ENCODE measurements around the gene VWA7.
A peak's percentile ranks its signal among the peaks of the same experiment; 100 is the strongest.

VWA7 gene

DNA sequence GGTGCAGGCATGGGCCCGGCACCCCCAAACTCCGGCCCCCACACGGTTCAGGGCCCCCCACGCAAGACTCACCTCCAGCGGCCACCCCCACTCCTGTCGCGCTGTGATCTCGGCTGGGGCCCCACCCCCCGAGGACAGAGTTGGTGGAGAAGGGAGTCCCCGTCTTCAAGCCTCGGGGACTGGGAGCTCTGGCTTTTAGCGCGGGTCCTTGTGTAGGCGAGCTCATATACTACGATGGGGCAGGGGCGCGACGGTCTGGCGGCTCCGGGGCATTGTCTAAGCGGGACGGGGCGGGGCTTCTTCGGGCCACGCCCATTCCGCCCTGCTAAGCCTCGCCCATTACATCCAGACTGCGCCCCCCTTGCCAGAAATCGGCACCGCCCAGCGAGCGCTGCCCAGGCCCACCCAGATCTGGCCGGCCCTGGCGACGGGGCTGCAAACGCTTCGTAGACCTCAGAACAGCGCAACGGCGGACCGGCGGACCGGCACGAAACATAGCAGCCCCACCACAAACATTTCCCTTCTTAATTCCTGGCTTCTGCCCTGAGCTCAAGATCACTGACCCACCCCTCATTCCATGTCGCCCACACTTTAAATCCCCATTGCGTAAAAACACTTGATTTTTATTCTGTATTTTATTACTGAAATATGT is 47.0 kb downstream of the VWA7 start:
- DNase-seq (ENCODE audit: low read depth, low spot score): peak; percentile 99

GRCh38 chr6:31729515-31729978 is 47.6 kb downstream of the VWA7 start:
- peak; percentile 95 for DNase-seq (ENCODE audit: low read depth, low spot score)

- no peak for DNase-seq (ENCODE audit: low read depth, low spot score)
Measured at GRCh38 chr6:31728767-31729514, 48.2 kb downstream of the VWA7 start, which contains the start of gene DDAH2. DDAH2 (minus strand) TSS chr6:31729299; CDS start chr6:31729161, 138 bp downstream.

- DNase-seq (ENCODE audit: low read depth, low spot score): no peak
Measured at GRCh38 chr6:31727717-31728671, 49.1 kb downstream of the VWA7 start.

DNA sequence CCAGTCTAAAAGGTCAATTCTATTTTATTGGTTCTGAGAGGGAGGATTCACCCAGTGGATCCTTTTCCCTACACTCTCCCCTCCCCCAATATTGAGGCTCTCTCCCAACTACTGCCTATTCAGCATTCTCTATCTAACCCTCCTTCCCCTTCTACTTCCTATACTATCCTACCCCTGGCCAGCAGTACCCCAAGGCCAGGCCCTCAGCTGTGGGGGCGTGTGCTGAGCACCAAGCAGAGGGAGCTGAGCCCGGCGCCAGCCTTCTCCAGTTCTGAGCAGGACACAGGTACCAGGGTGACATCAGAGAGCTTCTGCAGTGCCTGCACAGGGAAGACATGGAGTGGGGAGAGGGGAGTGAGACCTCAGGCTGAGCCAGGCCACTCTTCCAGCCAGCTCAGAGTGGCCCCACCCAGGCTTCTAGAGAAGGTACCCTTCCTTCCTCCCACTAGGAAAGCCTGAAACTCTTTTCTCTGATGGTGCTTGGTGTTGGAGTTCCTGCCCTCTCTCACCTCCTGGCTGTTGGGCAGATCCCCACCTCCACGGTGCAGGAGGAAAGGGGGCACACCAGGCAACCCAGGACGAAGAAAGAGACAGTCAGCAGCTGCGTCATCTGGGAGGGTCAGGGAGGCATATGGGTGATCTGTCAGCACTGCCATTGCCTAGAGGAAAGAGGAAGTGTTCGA is 50.0 kb downstream of the VWA7 start:
- DNase-seq (ENCODE audit: low read depth, low spot score): no peak

DNA sequence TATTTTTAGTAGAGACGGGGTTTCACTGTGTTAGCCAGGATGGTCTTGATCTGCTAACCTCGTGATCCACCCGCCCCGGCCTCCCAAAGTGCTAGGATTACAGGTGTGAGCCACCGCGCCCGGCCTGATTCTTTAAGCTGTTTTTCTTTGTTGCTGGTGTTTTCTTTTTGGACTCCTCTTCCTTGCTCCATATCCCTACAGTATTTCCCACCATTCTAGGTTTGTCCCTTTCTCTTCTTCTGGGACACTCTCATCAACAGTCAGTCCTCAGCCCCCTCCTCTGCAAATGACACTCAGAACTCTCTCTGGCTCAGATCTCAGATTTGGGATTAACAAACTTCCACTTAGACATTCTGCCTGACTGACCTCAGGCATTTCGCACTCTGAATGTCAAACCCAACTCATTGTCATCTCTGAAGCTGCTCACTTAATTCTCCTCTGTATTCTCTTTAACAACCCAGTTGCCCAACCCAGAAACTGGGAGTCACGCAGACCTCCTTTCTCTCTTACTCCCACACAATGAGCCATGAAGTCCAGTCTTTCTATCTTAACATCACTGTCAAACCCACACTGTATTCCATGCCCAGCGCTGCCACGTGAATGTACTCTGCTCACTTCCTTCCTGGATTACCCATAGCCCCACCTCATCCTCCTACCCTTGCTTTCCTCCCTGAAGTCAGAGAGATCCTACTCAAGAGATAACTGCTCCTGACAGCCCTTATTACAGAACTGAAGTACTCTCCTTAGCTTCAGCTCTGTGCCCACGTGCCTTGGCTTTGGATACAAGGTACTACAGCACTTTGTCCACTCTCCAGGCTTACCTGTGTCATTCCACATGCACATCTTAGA is 51.4 kb downstream of the VWA7 start:
- no peak for DNase-seq (ENCODE audit: low read depth, low spot score)

DNA sequence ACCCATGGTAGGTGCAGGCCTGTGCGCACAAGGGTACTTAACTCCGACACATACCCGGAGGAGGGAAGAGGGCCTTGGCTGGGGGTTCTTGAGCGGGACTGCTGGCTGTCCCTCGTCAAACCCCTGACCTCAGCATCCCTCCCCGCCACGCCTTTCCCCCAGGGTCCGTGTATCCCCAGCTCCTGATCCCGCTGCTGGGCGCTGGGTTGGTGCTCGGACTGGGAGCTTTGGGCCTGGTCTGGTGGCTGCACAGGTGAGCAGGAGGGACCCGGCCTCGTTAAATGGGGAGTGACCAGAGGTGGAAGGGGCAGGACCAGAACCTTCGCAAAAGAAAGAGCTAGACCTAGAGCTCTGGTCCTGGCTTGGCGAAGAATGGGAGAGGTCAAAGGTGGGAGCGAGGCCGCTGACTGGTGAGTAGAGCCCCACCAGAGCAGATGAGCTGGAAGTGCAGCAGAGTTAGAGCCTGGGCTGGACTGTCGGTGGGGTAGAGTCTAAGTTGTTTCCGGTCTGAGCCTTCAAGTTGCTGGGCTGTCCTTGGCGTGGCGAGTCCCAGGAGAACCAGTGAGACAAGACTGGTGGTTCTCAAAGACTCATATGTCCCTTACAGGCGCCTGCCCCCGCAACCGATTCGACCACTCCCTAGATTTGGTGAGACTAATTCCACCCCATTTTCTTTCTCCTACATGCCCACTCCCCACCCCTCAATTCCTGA is 53.0 kb downstream of the VWA7 start:
- no peak for DNase-seq (ENCODE audit: low read depth, low spot score)

DNA sequence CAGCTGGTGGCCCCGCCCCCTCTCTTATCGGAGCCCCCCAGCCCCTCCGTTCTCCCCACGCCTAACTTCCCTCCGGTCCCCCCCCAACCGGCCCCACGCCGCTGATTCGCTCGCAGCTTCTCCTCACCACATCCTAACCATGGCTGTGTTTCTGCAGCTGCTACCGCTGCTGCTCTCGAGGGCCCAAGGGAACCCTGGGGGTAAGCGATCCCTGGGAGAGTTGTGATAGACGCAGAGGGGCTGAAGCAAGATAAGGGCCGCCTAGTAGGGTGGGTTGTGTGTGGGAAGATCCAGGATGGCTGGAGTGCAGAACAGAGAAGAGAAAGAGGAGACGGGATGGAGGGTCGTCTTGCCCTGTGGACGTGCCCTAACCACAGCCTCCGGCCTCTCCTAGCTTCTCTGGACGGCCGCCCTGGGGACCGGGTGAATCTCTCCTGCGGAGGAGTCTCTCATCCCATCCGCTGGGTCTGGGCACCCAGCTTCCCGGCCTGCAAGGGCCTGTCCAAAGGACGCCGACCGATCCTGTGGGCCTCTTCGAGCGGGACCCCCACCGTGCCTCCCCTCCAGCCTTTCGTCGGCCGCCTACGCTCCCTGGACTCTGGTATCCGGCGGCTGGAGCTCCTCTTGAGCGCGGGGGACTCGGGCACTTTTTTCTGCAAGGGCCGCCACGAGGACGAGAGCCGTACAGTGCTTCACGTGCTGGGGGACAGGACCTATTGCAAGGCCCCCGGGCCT is 53.7 kb downstream of the VWA7 start, which contains the start of gene MPIG6B:
TSS of gene MPIG6B (plus strand) at position 129 of the 735 bp plus-strand sequence. CDS start at position 140, 11 bp downstream.
- DNase-seq (ENCODE audit: low read depth, low spot score): no peak

DNA sequence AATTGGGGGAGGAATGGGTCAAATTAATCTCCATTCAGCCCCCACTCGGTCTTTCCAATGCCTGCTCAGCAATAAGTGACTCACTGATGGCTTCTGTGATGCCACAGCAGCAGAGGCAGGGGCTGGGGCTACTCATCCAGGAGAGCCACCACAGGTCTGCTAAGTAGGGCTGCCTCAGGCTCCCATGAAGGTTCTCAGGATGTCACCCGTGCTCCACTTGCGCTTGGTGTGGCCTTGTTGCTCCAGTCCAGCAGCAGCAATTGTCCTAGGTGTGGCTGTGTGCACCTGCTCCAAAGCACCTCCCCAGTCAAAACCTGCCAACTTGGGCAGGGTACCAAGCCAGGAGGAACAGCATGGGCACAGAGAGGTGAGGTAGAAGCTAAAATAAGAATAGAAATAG is 55.0 kb downstream of the VWA7 start:
- DNase-seq (ENCODE audit: low read depth, low spot score): no peak

GRCh38 chr6:31721351-31722020 is 55.6 kb downstream of the VWA7 start, which contains the start of gene LY6G6C:
LY6G6C (minus strand) TSS chr6:31721746; CDS start chr6:31721679, 67 bp downstream.
- no peak for DNase-seq (ENCODE audit: low read depth, low spot score)

GRCh38 chr6:31720196-31720770 is 56.8 kb downstream of the VWA7 start:
- DNase-seq (ENCODE audit: low read depth, low spot score): no peak

DNA sequence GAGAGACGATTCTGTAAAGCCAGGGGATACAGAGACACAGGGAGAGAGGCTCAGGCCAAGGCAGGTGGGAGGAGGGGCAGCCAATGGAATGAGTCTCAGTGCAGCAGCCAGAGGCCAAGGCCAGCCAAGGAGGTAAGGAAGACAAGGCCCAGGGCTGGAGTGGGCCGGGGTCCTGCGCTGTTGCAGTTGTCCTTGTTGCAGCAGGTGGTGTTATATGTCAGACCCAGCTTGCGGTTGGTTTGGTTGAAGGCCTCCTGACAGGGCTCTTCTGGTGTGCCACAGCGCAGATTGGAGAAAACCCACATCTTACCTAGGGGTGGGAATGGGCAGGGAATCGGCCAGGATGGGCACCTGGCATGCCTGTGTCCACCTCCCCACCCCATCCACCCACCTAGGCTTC is 58.1 kb downstream of the VWA7 start:
- DNase-seq (ENCODE audit: low read depth, low spot score): no peak

GRCh38 chr6:31718265-31718664 is 58.9 kb downstream of the VWA7 start:
- peak; percentile 84 for DNase-seq (ENCODE audit: low read depth, low spot score)

GRCh38 chr6:31717499-31718222 is 59.5 kb downstream of the VWA7 start:
- DNase-seq (ENCODE audit: low read depth, low spot score): peak; percentile 77
